WTC11 (cell line): ENCODE data around the gene CST9.

Experiments
- CREB1 ChIP-seq: sonication (generic); formaldehyde crosslinking; IDR thresholded peaks from 2 replicates; pipeline ENCODE4 v1.8.0; 2023; ENCODE audit warnings: mild to moderate bottlenecking, missing genetic modification reagents
- ESRRA ChIP-seq: sonication (generic); formaldehyde crosslinking; IDR thresholded peaks from 2 replicates; pipeline ENCODE4 v1.8.1; 2022; ENCODE audit warnings: mild to moderate bottlenecking, missing genetic modification reagents, borderline replicate concordance
- ZNF121 ChIP-seq: sonication (generic); formaldehyde crosslinking; IDR thresholded peaks from 2 replicates; pipeline ENCODE4 v1.8.0; 2023; ENCODE audit warnings: missing genetic modification reagents
- ZNF138 ChIP-seq: sonication (generic); formaldehyde crosslinking; conservative IDR thresholded peaks from 2 replicates; pipeline ENCODE4 v1.8.1; 2022; ENCODE audit warnings: mild to moderate bottlenecking, moderate library complexity, missing genetic modification reagents
- ZNF423 ChIP-seq: fragments of 250-450 bp; sonication (Bioruptor Pico); IDR thresholded peaks from 2 replicates; pipeline ENCODE4 v2.1.2; 2022; ENCODE audit warnings: mild to moderate bottlenecking, moderate library complexity
- TF ChIP-seq, protein P1 (sequence below): fragments of 200-600 bp; IDR thresholded peaks from 2 replicates; pipeline ENCODE4 v1.8.0; 2022; ENCODE audit warnings: antibody characterized with exemption
- TF ChIP-seq, protein P2 (sequence below): sonication (generic); formaldehyde crosslinking; IDR thresholded peaks from 2 replicates; pipeline ENCODE4 v1.8.1; 2023; ENCODE audit warnings: mild to moderate bottlenecking, missing genetic modification reagents, moderate library complexity
- TF ChIP-seq, protein P3 (sequence below): sonication (generic); formaldehyde crosslinking; conservative IDR thresholded peaks from 2 replicates; pipeline ENCODE4 v1.8.1; 2022; ENCODE audit warnings: mild to moderate bottlenecking, missing genetic modification reagents
- TF ChIP-seq, protein P4 (sequence below): sonication (generic); formaldehyde crosslinking; IDR thresholded peaks from 2 replicates; pipeline ENCODE4 v1.8.0; 2022; ENCODE audit warnings: mild to moderate bottlenecking, missing genetic modification reagents
- TF ChIP-seq, protein P5 (sequence below): sonication (generic); formaldehyde crosslinking; IDR thresholded peaks from 2 replicates; pipeline ENCODE4 v1.8.0; 2022; ENCODE audit warnings: mild to moderate bottlenecking, missing genetic modification reagents

DNA sequence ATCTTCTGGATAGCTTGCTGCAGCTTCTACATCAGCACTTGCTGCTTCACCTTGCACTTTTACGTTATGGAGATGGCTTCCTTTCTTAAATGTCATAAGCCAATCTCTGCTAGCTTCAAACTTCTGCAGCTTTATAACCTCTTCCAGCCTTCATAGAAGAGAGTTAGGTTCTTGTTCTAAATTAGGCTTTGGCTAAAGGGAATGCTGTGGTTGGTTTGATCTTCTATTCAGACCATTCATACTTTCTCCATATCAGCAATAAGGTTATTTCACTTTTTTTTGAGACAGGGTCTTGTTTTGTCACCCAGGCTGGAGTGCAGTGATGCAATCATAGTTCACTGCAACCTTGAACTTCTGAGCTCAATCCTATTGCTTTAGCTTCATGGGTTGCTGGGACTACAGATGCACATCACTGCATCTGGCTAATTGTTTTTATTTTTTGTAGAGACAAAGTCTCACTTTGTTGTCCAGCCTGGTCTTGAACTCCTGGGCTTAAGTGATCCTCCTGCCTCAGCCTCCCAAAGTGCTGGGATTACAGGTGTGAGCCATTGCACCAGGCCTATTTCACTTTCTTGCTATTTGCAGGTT, 44.2 kb upstream of the CST9 start:
- TF ChIP-seq, protein P1, sequence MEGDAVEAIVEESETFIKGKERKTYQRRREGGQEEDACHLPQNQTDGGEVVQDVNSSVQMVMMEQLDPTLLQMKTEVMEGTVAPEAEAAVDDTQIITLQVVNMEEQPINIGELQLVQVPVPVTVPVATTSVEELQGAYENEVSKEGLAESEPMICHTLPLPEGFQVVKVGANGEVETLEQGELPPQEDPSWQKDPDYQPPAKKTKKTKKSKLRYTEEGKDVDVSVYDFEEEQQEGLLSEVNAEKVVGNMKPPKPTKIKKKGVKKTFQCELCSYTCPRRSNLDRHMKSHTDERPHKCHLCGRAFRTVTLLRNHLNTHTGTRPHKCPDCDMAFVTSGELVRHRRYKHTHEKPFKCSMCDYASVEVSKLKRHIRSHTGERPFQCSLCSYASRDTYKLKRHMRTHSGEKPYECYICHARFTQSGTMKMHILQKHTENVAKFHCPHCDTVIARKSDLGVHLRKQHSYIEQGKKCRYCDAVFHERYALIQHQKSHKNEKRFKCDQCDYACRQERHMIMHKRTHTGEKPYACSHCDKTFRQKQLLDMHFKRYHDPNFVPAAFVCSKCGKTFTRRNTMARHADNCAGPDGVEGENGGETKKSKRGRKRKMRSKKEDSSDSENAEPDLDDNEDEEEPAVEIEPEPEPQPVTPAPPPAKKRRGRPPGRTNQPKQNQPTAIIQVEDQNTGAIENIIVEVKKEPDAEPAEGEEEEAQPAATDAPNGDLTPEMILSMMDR: no peak
- TF ChIP-seq ZNF138 (no peak), CREB1 (CRISPR knock-in tag) (no peak), ESRRA (CRISPR knock-in tag) (no peak), ZNF121 (no peak), ZNF423 (CRISPR knock-in tag) (no peak)
- TF ChIP-seq, protein P2, sequence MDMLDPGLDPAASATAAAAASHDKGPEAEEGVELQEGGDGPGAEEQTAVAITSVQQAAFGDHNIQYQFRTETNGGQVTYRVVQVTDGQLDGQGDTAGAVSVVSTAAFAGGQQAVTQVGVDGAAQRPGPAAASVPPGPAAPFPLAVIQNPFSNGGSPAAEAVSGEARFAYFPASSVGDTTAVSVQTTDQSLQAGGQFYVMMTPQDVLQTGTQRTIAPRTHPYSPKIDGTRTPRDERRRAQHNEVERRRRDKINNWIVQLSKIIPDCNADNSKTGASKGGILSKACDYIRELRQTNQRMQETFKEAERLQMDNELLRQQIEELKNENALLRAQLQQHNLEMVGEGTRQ (CRISPR knock-in tag): no peak
- TF ChIP-seq, protein P3, sequence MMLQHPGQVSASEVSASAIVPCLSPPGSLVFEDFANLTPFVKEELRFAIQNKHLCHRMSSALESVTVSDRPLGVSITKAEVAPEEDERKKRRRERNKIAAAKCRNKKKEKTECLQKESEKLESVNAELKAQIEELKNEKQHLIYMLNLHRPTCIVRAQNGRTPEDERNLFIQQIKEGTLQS (CRISPR knock-in tag): no peak
- TF ChIP-seq, protein P4, sequence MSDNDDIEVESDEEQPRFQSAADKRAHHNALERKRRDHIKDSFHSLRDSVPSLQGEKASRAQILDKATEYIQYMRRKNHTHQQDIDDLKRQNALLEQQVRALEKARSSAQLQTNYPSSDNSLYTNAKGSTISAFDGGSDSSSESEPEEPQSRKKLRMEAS (CRISPR knock-in tag): no peak
- TF ChIP-seq, protein P5, sequence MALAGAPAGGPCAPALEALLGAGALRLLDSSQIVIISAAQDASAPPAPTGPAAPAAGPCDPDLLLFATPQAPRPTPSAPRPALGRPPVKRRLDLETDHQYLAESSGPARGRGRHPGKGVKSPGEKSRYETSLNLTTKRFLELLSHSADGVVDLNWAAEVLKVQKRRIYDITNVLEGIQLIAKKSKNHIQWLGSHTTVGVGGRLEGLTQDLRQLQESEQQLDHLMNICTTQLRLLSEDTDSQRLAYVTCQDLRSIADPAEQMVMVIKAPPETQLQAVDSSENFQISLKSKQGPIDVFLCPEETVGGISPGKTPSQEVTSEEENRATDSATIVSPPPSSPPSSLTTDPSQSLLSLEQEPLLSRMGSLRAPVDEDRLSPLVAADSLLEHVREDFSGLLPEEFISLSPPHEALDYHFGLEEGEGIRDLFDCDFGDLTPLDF (CRISPR knock-in tag): no peak
